NCI-H2227 (cell line): Measurements from ENCODE around the gene PHACTR1.

Experiments
- DNase-seq: peaks from one replicate; lab custom pipeline; 2025; ENCODE audit not compliant: unreplicated experiment; lab: John Stamatoyannopoulos, UW

PHACTR1 gene

DNA sequence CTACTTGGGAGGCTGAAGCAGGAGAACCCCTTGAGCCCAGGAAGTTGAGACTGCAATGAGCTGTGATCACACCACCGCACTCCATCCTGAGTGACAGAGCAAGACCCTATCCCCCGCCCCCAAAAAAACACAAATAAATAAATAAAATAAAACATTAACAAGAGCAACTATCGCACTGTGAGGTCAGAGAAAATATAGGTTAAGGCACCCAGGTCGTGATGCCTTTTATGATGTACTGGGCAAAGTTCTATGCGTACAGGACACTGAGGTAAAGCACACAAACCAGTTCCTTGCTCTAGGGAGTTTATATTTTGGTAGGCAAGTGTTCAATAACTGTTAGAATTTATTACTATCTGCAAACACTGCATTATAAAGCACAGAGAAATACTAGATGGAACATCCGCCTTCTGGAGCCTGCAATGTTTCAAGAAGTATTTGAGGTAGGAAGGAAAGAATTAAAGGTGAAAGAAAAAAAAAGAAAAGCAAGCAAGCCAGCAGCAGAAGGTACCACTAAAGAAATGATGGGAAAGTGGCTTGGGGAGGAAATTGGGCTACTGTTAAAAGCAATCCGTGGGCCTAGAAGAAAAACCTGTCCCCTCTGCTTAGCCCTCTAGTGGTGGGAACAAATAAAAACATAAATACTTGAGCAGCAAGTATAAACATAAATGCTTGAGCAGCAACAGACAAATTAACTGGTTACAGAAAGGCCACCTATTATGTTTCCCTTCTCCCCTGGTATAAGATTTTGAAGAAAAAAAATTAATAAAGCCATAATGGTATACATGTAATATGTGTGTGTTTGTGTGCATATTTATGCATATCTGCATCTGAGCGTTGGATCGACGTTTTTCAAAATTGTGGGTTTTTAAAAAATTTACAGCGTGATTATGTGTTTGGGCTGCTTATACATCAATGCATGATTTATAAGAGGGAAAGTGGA is 128.0 kb downstream of the PHACTR1 start:
- DNase-seq = peak; percentile 49

- DNase-seq = no peak
Observed at GRCh38 chr6:12845224-12846004, 128.8 kb downstream of the PHACTR1 start.

- peak; percentile 14 for DNase-seq
Observed at GRCh38 chr6:12848964-12849808, 132.6 kb downstream of the PHACTR1 start.

- DNase-seq = no peak
Observed at GRCh38 chr6:12849809-12850198, 133.2 kb downstream of the PHACTR1 start.

DNA sequence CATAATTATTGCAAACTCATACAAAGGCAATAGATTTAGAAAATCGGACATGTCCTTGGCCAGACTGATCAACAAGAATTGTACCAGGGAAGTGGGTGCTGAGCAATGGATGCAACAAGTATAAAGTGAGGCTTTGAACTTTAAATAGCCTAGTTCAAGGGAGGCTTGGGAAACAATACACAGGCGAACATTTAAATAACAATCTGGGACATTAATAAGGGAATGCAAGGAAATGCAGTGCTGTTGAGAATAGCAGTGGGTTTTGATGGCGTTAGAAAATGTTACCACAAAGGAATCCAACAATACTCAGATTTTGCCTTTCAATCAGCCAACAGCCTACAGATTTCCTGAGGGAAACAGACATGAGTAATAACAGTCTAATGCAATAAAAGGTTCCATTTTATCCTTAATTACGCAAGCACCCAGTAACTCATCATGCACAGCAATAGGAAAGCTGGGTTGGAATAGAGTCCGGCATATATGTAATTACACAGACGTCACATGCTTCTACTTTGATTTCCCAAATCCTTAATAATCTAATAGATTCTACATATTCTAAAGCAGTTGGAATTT is 134.6 kb downstream of the PHACTR1 start:
- DNase-seq = no peak

DNA sequence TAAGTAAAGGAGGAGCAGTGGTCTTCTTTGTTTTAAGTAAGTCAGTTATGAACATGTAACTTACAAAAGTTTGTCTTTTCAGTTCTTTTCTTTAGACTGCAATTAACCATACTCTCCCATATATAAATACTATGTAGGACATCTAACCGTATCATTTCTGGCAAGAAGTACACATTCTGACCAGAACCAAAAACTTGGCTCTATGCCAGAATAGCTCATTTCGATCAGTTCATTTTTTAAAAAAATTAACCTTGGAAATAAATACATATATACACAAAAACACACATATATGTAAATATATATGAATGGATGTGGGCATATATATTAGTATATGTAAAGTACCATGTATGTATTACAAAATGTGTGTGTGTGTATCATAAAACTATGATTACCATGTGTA is 145.0 kb downstream of the PHACTR1 start:
- no peak for DNase-seq

DNA sequence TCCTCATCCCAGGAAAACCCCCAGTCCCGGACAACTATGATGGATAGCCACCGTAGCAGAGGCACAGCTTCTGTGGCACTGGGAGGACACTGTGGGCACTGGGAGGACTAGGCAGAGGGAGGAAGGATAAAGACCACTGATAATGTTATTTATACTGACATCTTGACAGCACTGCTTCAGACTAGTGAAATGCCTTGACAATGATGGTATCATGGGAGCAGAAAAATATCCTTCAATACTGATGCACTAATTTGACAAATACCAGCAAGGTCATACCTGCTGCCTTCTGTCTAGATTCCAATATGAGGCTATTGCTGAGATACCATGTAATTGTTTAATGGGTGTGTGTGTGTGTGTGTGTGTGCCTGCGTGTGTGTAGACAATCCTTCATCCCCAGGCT is 148.6 kb downstream of the PHACTR1 start:
- DNase-seq = no peak

DNA sequence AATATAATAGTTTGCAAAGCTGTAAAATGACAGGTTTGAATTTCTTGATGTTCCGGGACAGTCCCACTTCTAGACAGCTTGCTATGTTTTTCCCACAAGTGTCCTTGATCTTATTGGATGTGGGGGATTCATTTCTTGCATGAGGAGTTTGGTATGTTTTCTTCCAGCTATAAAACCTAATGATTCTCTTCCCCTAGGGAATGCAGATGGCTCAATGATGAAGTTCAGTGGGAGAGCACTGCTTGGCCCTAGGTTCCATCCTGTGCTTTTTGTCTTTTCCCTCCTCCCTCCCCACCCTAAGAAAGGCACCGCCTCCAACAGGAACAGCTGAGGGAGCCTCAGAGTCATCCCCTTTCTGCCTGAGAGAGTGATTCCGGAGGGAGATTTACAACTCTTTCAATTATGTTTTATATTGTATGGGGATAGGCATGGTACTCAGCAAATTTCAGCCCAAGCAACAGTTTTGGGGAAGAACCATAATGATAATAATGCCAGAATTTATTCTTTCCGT is 149.2 kb downstream of the PHACTR1 start:
- peak; percentile 41 for DNase-seq

- DNase-seq = peak; percentile 49
Observed at GRCh38 chr6:12866422-12867029, 150.0 kb downstream of the PHACTR1 start.

DNA sequence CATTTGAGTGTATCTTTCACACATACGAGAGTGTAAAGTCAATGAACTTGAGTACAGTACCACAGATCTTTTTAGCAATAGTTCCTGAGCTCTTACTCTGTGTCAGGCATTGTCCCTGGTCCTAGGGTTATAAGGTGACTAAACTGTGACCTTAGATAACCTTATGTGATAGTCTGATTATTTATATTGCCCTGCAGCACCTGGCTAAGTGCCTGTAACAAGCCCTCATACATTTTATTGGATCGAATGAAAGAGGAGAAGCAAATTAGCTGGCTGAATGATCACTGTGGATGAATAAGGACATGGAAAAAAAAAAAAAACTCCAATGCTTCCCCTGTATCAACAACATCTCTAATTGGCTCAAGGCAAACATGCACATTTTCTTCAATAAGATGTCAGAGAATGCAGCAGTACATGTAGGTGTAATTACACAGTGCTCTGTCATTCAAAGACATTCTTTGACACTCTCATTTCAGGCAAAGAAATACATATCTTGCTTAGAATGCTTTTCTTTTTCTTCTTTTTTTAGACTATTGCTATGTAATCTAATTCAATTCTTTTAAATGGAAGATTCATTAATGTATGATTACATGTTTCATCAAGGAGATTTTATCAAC is 153.4 kb downstream of the PHACTR1 start:
- no peak for DNase-seq

DNA sequence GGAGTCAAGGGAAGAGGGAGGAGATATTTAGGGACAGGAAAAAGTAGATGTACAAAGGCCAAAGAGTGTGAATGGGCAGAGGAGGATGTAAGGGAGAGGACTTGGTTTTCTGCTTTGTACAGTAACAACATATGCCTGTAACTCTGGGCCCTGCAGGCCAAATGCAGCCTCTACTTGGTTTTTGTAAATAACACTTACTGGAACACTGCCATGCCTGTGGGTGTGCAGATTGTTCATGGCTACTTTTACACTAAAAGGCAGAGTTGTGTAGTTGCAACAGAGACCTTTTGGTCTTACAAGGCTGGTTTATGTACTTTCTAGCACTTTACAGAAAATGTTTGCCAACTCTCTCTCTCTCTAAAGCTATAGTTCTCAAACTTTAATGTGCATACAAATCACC is 157.1 kb downstream of the PHACTR1 start:
- DNase-seq = no peak

DNA sequence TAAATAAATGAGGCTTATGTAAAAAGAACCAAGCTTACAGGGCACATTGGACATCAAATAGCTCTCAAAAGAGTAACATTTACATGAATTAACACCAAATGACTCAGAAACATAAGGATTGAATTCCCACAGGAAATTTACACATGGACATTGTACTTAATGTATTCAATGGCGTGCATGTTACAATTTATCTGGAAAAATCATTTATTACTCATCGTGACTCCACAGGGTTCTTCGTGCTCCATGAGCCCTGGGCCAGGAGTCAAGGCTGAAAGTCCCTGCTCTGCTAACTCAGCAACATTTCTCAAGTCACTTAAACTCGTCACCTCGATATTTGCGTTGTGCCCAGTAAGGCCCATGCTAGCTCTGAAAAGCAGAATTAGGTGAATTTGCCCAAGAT is 158.5 kb downstream of the PHACTR1 start:
- DNase-seq = no peak

- DNase-seq = no peak
Observed at GRCh38 chr6:12878741-12879140, 162.2 kb downstream of the PHACTR1 start.

- no peak for DNase-seq
Observed at GRCh38 chr6:12882761-12883290, 166.3 kb downstream of the PHACTR1 start.

DNA sequence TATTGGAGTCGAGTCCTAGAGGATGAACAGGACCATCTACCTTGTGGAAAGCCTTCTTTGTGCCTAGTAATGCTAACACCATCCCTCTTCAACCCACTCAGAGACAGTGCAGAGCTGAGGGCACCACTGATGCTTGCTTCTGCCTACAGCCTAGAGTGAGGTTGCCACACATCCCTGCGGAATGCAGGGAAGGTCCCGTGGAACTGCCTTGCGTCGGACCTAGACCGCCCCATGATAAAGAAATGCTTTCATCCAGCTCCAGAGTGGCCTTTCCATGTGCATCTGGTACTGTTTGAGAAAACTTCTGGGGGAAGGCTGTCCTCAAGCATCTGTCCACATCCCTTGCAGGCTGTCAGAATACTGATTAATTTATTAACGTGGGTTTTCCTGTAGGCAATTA is 168.4 kb downstream of the PHACTR1 start:
- no peak for DNase-seq

DNA sequence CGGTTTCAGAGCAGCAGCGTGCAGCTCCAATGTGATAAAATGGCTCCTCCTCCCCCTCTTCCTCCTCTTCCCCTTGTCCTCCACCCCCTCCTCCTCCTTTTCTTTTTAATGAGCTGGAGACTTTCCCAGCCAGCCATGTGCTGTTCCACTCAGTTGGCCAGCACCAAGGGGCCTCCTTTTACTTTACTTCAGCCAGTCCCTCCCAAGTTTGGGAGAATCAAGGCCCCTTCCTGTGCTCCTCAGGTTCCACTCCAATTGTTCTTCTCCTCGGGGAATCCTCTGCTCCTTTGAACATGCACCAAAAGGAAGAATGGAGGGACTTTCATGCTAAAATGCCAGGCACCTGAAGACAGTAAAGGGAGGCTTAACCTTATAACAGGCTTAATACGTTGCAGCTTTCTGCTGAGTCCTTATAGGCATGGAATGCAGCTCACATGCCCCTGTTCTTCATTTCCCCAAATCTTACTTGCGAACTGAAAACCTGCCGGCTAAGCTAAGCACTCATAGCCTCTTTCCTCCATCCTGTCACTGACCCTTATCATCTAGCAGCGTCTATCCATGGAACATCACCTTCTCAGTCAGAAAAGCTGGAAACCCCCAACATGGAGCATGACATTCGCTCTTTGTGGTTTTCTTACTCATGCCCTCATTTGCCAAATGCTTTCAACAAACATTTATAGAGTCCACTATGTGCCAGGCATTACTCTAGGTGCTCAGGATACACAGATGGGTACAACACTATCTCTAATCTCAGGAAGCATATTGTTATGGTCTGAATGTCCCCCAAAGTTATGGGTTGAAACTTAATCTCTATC is 170.6 kb downstream of the PHACTR1 start:
- no peak for DNase-seq

- no peak for DNase-seq
Observed at GRCh38 chr6:12890171-12890790, 173.7 kb downstream of the PHACTR1 start.

DNA sequence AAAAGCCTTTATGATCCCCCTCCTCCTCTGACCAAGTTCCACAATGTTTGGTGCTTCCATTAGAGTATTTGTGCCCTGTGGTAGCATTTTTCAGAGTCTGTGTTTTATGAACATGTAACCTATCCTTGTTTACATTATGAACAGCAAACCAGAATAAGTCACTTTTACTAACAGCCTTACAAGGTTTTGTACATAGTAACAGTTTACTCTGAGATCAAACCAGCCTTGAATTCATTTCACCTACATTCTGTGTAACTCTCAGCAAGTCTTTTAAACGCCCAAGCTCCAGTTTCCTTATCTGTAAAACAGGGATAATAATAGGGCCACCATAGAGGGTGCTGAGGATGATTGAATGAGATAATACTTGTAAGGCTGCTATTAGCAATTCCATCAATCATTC is 175.0 kb downstream of the PHACTR1 start:
- no peak for DNase-seq
